Endothelial cell of umbilical vein (primary cell): Measurements from ENCODE around the gene TATDN3. TPM values are rescaled to one million over a fixed set of nuclear protein-coding genes. Genes with fewer than 3 reads are reported as not detected.

Source experiments
- BruUV-seq: library from RNA; stranded (reverse); fragments of 400-500 nt; replicated peaks from 2 replicates; lab custom pipeline; 2021; lab: Mats Ljungman, UMichigan
- CTCF ChIA-PET: fragments of 300-600, 350-600 bp; sonication (Branson Sonifier 250); formaldehyde crosslinking; loops from one replicate; lab custom pipeline; 2021; ENCODE audit warnings: antibody characterized with exemption, inconsistent platforms; lab: Charles Lee
- POLR2A ChIA-PET: fragments of 300-600, 350-600 bp; sonication (Branson Sonifier 250); formaldehyde crosslinking; loops from one replicate; lab custom pipeline; 2021; ENCODE audit warnings: antibody characterized with exemption, inconsistent platforms; lab: Charles Lee
- DNase-seq: peaks from one replicate; pipeline ENCODE4 v3.0.0-alpha.2; 2011; ENCODE audit warnings: low read depth, low spot score
- FAIRE-seq: peaks from 2 replicates; lab custom pipeline; 2011; peaks lifted over from hg19 to GRCh38; lab: Jason Lieb, UNC
- H2AFZ ChIP-seq: 2 replicates; pipeline ENCODE4 v1.6.0; 2012; ENCODE audit warnings: low read depth, low read length, control low read depth, inconsistent platforms
- H3K27ac ChIP-seq: 2 replicates; pipeline ENCODE4 v1.5.1; 2011; ENCODE audit warnings: low read depth, mild to moderate bottlenecking, control low read depth, low read length, moderate library complexity; ENCODE audit not compliant: insufficient read depth
- H3K27me3 ChIP-seq, 2 experiments: 2 replicates each; pipeline versions ENCODE4 v1.6.0 to v1.6.1; 2011; ENCODE audit warnings: low read length in 2 of 2, mixed read lengths in 1 of 2; ENCODE audit not compliant: control insufficient read depth in 2 of 2, insufficient read depth in 2 of 2
- H3K36me3 ChIP-seq, 2 experiments: 2 replicates in 1 of 2; 3 replicates in 1 of 2; pipeline ENCODE4 v1.5.1; 2011; ENCODE audit warnings: low read length in 2 of 2, mild to moderate bottlenecking in 1 of 2, moderate library complexity in 1 of 2; ENCODE audit not compliant: control insufficient read depth in 2 of 2, insufficient read depth in 2 of 2; ENCODE audit errors: extremely low read depth in 1 of 2
- H3K4me1 ChIP-seq: 3 replicates; pipeline ENCODE4 v1.5.1; 2011; ENCODE audit warnings: mild to moderate bottlenecking, low read length; ENCODE audit not compliant: control insufficient read depth, insufficient read depth; ENCODE audit errors: extremely low read depth
- H3K4me2 ChIP-seq: 2 replicates; pipeline ENCODE4 v1.6.1; 2011; ENCODE audit warnings: low read length, control low read depth, mixed read lengths; ENCODE audit not compliant: insufficient read depth
- H3K4me3 ChIP-seq, 3 experiments: fragments of 200-600 bp in 1 of 3; sonication (generic), shearing (Covaris generic) in 1 of 3; replicated peaks in 1 of 3; 2 replicates each; pipeline ENCODE4 v1.5.1; 2011 to 2016; ENCODE audit warnings: control low read depth in 3 of 3, low read length in 3 of 3, mild to moderate bottlenecking in 2 of 3, inconsistent platforms in 1 of 3, low read depth in 1 of 3, moderate library complexity in 1 of 3; ENCODE audit not compliant: insufficient read depth in 1 of 3
- H3K79me2 ChIP-seq: 2 replicates; pipeline ENCODE4 v1.6.0; 2012; ENCODE audit warnings: low read length, inconsistent platforms; ENCODE audit not compliant: control insufficient read depth, insufficient read depth
- H3K9ac ChIP-seq: replicated peaks from 2 replicates; pipeline ENCODE3; 2011; ENCODE audit warnings: low read length, control low read depth; ENCODE audit not compliant: insufficient read depth; ENCODE audit errors: extremely low read depth
- H3K9me1 ChIP-seq: replicated peaks from 3 replicates; pipeline ENCODE4 v1.6.0; 2011; ENCODE audit warnings: mild to moderate bottlenecking, low read length; ENCODE audit not compliant: control insufficient read depth, insufficient read depth; ENCODE audit errors: extremely low read depth
- H3K9me3 ChIP-seq: replicated peaks from 2 replicates; pipeline ENCODE4 v1.5.1; 2012; ENCODE audit warnings: low read length, inconsistent platforms; ENCODE audit not compliant: control insufficient read depth, insufficient read depth
- H4K20me1 ChIP-seq: replicated peaks from 2 replicates; pipeline ENCODE3; 2011; ENCODE audit warnings: mild to moderate bottlenecking, low read length; ENCODE audit not compliant: control insufficient read depth, insufficient read depth; ENCODE audit errors: extremely low read depth
- CTCF ChIP-seq, 2 donors: IDR thresholded peaks; 1 replicate in 1 of 2; 2 replicates in 1 of 2; pipeline ENCODE4 v1.5.1; 2011; ENCODE audit warnings: low read length in 2 of 2, mild to moderate bottlenecking in 2 of 2, moderate library complexity in 2 of 2, control low read depth in 1 of 2, inconsistent platforms in 1 of 2, low read depth in 1 of 2; ENCODE audit not compliant: insufficient read depth in 1 of 2; ENCODE audit errors: extremely low read depth in 1 of 2
- EZH2 ChIP-seq: IDR thresholded peaks from 2 replicates; pipeline ENCODE4 v1.6.1; 2012; ENCODE audit warnings: borderline replicate concordance, low read depth, mild to moderate bottlenecking, moderate library complexity, low read length, inconsistent platforms; ENCODE audit not compliant: severe bottlenecking
- FOS ChIP-seq: IDR thresholded peaks from 2 replicates; pipeline ENCODE4 v1.6.1; 2011; ENCODE audit warnings: mild to moderate bottlenecking, low read length, moderate library complexity, borderline replicate concordance; ENCODE audit not compliant: insufficient read depth
- GATA2 ChIP-seq: IDR thresholded peaks from 2 replicates; pipeline ENCODE4 v1.7.0; 2011; ENCODE audit warnings: low read depth, mild to moderate bottlenecking, moderate library complexity, mixed read lengths, low read length; ENCODE audit not compliant: insufficient read length, insufficient read depth
- JUN ChIP-seq: IDR thresholded peaks from 2 replicates; pipeline ENCODE4 v1.6.1; 2011; ENCODE audit warnings: borderline replicate concordance, low read depth; ENCODE audit not compliant: insufficient read length, insufficient read depth
- MAX ChIP-seq: IDR thresholded peaks from 2 replicates; pipeline ENCODE4 v1.6.1; 2011; ENCODE audit not compliant: insufficient read depth, insufficient read length
- MYC ChIP-seq: IDR thresholded peaks from one replicate; pipeline ENCODE4 v1.6.1; 2011; ENCODE audit warnings: mild to moderate bottlenecking, low read depth, low read length
- POLR2A ChIP-seq: IDR thresholded peaks from 2 replicates; pipeline ENCODE4 v1.6.1; 2012; ENCODE audit warnings: low read depth, mild to moderate bottlenecking, control low read depth, low read length
- POLR2AphosphoS5 ChIP-seq: IDR thresholded peaks from 2 replicates; pipeline ENCODE4 v1.6.1; 2012; ENCODE audit warnings: low read depth, mild to moderate bottlenecking, control low read depth, low read length, moderate library complexity; ENCODE audit not compliant: insufficient read depth
- dilution Hi-C: fragments of 300-500 bp; cut with MboI; formaldehyde crosslinking; loops from one replicate; pipeline ENCODE4 v1.15.0; 2019; ENCODE audit warnings: low sequenced_read_pairs; ENCODE audit not compliant: extremely low pct_ligation_motif_present
- intact Hi-C: fragments of 100-400 bp; cut with micrococcal nuclease; formaldehyde crosslinking; loops from one replicate; pipeline ENCODE4 v1.10.0; 2022
- polyA plus RNA-seq, 4 experiments: library from polyadenylated mRNA; depleted of rRNA in 3 of 4; stranded (reverse) in 3 of 4; unstranded in 1 of 4; fragments of >200 nt; gene quantifications; 2 replicates each; pipeline versions ENCODE4 v1.2.1 to v1.2.3, GENCODE V29; 2011 to 2012; ENCODE audit warnings: missing spikeins in 1 of 4
- total RNA-seq: library from RNA; stranded (reverse); gene quantifications from 2 replicates; pipeline ENCODE4 v1.2.3, GENCODE V29; 2021

The TATDN3 gene
- total and polyA plus RNA-seq, 2 donors (not counting 3 experiments of a cell fraction or from before 2014, with no cell fraction given), result 4.3 to 8.0 TPM

- POLR2A ChIA-PET, result no interaction called here
- no peak for TF ChIP-seq MAX
- no peak for TF ChIP-seq FOS
- TF ChIP-seq EZH2, result no peak
- TF ChIP-seq JUN, result no peak
- no peak for TF ChIP-seq CTCF (IDR thresholded peaks at IDR 0.05; ENCODE audit: extremely low read depth in 1 of 2, insufficient read depth in 1 of 2, low read depth in 1 of 2, low read length in 2 of 2)
- TF ChIP-seq POLR2A, result no peak
- TF ChIP-seq MYC, result no peak
- no peak for TF ChIP-seq GATA2
- TF ChIP-seq POLR2AphosphoS5, result no peak
- intact Hi-C loops, result no loop called here
- Histone ChIP-seq H3K9me3 (peaks cover 3% of the 10 kb centered on the region), H3K27me3 (no peaks in the 10 kb centered on the region), H3K79me2 (no peaks in the 10 kb centered on the region), H3K9ac (no peak overlapping the region), H2AFZ (no peak overlapping the region), H4K20me1 (no peaks in the 10 kb centered on the region), H3K36me3 (no peaks in the 10 kb centered on the region), H3K4me2 (no peak overlapping the region), H3K4me1 (no peaks in the 10 kb centered on the region), H3K27ac (no peak overlapping the region), H3K4me3 (no peak overlapping the region), H3K9me1 (no peaks in the 10 kb centered on the region)
- CTCF ChIA-PET, result interaction anchor here (1.2 kb wide), 1 partner anchor 11 kb away, joined by 3 read pairs; no protein-coding TSS in a partner anchor
- FAIRE-seq (no peak), DNase-seq (no peak)
- dilution Hi-C loops, result no loop called here
- BruUV-seq, result no TSS peak
Observed at GRCh38 chr1:212827171-212827776, 35.6 kb downstream of the TATDN3 start.
